GM21786 (cell line): ENCODE measurements around the gene CPNE7.
"Not testable (repeated sequence)": the region's sequence is repeated elsewhere in the genome, so short reads cannot be mapped to it uniquely, and the experiment has no call there.

Experiments
- ATAC-seq: cut with Tn5 transposase; IDR thresholded peaks from one replicate; pipeline ENCODE4 v1.9.1; 2021; ENCODE audit not compliant: unreplicated experiment

The CPNE7 gene

DNA sequence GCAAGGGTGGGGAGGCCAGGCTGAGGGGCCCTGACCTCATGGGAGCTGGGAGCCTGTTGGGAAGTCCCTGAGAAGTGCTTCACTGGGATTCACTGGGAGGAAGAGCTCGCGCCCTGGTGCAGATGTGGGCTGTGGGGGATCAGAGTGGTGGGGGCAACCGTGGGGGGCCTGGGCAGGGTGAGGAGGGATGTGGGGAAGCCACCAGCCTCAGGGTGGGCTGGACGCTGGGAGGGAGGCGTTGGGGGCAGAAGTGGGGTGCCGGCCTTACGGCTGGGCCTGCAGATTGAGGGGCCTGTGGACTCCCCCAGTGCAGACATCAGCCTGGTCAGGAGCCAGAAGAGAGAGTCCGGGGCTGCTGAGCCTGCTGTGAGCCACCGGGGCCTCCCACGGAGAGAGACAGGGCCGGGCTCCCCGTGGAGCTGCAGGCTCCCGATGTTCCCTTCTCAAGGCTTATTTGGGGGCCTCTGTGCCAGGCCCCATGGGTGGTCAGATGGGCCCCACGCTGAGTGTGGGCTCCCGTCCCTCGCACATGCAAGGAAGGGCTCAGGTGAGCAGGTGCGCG, 45.7 kb downstream of the CPNE7 start:
- ATAC-seq, result no peak

DNA sequence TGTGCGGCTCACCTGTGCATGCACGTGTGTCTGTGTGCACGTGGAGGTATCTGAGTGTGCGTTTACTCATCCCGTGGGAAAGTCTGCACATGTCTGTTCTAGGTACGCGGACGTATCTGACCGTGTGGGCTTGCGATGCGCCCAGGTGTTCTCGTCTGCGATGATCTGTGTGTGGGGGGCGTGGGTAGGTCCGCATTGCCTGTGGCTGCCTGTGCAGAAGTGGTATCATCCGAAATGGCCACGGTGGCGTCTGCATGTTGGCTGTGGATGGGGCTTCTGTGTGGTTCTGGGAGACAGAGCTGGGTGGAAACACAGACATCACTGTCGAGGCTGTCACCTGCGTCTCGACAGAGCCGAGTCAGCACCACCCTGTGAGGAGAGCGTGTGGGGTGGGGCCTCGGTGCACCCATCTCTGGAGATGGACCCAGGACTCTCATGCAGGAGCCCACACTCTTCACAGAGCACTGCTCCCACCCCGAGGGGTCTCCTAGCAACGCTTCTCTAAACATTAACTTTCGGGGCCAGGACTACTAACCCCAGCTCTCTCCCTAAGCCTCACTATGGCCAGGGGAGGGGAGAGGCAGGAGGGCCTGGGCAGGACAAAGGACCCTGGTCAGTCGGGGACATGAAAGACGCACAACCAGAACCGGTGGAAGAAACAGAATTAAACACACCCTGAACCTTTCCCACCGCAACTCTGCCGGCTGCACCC, 46.3 kb downstream of the CPNE7 start:
- ATAC-seq, result no peak

DNA sequence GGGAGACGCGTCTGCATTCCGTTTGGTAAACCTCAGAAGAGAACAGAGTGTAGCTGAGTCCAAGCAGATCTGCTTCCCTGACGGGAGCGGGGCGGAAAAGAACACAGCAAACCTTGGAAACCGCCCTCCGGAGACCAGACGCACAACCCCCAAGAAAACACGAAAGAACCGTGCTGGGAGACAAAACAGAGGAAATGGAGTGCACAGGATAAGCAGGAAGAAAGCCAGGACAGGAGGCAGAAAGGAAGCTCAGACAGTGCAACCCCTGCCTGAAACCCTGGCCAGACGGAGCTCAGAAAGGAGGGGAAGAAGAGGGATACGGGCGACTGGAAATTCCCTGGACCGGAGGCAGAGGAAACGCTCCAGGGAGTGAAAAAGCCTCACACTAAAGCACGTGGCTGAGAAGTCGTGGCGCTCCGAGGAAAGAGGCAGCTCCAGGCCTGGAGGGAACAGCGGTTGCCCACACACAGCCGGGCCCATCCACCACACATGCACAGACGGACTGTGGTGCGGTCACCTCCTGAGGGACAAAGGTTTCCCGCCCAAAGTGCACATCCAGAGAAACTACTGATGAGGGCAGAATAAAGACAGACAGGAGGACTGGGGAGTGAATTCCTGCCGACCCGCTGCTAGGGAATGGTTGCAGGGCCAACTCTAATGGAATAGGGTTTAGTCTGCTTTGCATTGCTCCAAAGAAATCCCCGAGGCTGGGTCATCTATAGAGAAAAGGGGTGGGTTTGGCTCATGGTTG, 48.1 kb downstream of the CPNE7 start:
- no peak for ATAC-seq

DNA sequence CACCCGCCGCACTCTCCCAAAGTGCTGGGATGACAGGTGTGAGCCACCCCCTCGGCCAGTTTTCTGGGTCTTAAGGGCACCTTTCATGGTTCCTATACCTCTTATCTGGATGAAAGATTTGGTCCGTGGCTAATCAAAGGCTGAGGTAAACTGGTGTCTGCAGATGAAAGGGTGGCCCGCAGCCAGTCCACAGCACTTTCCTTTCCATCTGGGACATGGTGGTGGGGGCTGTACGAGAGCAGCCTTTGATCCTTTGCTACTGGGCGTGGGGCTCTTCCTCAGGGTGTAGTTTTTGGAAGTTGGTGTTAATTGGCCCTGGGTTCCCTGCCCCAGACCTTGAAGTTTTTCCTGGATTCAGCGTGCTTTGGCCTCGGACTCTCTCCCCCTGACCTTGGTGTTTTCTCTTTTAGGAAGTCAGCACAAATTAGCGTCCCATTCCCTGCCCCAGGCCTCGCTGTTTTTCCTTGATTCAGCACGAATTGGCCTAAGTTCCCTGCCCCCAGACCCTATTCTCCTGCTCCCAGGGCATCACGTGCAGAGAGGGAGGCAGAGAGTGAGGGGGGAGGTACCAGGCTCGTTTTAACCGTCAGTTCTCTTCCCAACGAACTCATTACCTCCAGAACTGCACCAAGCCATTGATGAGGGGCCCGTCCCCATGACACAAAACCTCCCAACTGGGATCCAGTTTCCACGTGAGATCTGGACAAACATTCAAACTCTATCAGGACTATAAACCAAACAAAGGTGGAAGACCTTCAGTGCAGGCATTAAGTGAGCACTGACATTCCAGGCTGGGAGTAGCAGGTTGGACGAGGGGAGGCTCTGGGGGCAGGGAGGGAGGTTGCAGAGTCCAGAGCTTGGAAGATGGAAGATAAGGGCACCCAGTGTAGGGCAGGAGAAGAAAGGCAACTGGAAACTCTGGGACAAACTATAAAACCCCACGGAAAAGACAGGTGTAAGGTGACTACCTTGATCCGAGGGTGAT, 49.5 kb downstream of the CPNE7 start:
- ATAC-seq, result no peak

DNA sequence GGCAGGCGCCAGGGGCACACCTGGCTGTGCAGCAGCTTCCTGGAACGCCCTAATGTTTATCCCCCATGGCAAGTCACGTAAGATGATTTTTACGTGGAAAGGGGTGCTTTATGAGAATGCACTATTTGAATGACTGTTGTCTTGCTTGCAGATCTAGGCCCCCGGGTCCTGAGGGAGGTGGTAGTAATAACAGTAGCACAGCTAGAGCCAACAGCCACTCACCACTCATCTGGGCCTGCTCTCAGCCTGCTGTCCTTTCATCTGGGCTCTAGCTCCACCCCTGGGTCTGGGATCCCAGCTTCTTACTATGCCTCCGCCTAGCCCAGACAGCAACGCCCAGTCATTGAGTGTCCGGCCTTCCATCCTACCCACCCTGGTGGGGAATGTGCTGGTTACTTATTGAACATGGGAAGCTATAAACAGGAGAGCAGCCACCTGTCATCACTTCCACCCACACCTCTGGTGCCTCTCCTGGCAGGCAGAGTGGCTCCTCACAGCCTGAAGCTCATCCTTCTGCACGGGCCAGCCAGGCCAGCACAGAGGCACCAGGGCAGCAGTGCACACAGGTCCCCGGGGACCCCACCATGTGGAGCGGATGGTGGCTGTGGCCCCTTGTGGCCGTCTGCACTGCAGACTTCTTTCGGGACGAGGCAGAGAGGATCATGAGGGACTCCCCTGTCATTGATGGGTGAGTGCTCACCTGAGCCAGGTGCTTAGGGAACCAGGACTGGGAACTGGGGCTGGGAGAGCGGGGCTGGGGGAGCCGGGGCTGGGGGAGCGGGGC, 54.5 kb downstream of the CPNE7 start:
- ATAC-seq, result no peak

DNA sequence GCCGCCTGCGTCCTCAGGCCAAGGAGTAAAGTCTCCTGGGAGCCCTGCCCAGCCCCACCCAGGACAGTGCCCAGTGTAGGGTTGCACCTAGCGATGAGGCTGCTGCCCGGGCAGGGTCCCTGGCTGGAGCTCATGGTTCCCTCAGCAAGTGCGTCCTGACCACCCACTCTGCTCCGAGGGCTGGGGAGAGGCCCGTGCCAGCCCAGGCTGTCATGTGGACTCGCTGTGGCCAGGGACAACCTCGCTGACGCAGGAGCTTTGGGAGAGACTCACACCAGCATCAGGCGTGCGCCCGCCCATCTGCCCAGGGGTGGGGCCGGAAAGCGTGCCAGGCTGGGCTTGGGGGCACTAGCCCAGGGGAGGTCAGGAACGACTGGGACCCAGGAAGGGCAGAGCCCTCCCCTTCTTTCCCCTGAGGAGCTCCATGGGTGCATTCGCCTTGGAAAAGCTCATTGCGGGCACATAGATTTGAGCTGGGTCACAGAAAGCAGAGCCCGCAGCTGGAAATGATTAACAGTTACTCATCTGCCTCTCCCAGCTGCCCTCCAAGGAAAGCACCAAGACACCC, 57.6 kb downstream of the CPNE7 start:
- no peak for ATAC-seq

DNA sequence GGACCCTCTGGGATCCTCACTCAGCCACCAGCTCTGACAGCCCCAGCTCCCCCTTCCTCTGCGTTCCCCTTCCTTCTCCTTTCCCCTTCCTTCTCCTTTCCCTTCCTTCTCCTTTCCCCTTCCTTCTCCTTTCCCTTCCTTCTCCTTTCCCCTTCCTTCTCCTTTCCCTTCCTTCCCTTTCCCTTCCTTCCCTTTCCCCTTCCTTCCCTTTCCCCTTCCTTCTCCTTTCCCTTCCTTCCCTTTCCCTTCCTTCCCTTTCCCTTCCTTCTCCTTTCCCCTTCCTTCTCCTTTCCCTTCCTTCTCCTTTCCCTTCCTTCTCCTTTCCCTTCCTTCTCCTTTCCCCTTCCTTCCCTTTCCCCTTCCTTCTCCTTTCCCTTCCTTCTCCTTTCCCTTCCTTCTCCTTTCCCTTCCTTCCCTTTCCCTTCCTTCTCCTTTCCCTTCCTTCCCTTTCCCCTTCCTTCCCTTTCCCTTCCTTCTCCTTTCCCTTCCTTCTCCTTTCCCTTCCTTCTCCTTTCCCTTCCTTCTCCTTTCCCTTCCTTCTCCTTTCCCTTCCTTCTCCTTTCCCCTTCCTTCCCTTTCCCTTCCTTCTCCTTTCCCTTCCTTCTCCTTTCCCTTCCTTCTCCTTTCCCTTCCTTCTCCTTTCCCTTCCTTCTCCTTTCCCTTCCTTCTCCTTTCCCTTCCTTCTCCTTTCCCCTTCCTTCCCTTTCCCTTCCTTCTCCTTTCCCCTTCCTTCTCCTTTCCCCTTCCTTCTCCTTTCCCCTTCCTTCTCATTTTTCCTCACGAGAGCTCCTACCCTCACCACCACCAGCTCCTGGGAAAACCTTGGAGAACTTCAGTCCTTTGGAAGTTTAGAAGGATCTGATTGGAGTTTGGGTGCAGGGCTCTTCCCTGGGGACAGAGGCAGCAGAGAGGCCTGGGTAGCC, 59.2 kb downstream of the CPNE7 start:
- ATAC-seq, result not testable (repeated sequence)

DNA sequence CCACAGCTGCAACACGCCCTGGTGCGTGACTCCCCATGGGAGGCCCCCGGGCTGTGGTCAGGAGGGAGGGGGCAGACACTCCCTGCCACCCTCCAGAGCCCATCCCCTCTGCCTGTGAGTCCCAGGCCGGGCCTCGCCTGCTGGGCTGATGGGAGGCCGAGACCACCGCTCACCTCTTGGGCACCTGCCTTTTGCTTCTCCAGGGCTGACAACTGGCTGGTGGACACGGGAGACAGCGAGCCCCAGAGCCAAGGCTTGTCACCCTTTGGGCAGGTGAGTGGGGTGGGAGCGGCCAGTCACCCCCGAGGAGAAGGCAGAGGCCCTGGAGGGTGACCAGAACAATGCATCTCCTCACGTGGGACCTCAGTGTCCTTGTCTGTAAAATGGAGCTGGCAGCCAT, 61.1 kb downstream of the CPNE7 start:
- no peak for ATAC-seq

DNA sequence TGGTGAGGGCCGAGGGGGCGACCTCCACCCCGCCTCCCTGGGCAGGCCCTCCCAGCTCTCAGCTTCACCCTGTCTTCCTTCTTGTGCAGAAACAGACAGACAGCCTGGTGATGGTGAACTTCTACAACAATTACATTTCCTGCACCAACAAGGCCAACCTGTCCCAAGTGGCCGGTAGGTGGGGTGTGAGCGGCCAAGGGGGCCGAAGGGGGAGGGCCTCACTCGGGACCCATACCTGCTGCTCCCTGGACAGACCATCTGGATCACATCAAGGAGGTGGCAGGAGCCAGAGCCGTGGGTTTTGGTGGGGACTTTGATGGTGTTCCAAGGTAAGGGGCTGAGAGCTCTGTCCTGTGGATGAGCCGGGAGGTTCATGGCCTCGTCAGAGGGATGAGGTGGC, 61.8 kb downstream of the CPNE7 start:
- no peak for ATAC-seq

DNA sequence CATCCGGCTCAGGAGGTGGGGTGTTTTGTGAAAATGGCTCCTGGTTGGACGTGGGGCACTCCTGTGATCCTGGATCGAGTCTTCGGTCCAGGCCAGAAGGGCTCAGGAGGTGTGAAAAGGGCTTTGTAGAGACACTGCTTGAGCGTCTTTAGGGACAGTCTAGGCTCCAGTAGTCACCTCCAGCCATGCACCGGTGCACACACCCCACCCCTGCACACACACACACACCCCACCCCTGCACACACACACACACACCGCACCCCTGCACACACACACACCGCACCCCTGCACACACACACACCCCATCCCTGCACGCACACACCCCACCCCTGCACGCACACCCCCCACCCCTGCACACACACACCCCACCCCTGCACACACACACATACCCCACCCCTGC, 62.9 kb downstream of the CPNE7 start:
- ATAC-seq, result no peak

DNA sequence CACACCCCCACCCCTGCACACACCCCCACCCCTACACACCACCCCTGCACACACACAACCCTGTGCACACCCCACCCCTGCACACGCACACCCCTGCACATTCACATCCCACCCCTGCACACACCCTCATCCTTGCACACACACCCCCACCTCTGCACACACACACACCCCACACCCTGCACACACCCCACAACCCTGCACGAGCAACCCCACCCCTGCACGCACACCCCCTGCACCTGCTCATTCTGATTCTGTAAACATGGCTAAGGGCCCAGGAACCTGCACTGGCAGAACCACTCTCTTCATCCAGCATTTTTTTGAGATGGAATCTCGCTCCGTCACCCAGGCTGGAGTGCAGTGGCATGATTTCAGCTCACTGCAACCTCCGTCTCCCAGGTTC, 63.8 kb downstream of the CPNE7 start:
- ATAC-seq, result no peak

DNA sequence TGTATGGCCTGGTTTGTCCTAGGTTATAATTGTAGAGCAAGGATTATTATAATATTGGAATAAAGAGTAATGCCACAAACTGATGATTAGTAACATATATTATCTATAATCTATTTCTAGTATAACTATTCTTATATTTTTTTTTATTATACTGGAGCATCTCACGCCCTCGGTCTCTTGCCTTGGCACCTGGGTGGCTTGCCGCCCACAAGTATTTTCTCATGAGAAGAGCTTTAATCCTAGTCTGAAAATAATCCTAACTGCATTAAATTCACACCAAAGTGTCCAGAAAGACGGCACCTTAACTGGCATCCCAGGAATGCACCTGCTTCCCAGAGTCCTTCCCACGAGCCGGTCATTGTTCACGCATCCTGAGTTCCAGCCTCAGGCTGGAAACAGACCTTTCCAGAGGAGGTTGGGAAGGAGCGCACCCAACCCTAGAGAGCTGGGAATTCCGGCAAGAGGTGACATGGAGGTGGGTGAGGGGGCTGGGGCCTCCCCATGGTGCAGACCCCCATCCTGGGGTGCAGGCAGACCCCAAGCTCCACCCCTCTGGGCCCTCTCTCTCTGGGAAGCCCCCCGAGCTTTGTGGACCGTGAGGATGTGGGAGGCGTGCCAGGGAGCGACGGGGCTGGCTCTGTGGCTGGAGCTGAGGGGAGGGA, 66.0 kb downstream of the CPNE7 start:
- no peak for ATAC-seq

DNA sequence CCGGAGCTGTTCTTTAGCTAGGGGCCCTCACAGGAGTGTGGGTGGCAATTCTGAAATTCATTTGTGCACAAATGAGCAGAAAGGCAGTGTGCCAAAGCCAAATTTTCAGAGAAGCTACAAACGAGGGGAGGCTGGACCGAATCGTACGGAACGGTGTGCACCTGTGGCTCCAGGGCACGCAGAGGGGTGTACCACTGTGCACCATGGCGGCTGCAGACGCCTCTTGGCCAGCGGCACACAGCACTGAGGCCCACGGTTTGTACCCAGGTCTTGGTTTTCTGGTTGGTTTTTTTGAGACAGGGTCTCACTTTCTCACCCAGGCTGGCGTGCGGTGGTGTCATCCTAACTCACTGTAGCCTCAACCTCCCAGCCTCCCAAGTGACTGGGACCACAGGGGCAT, 67.0 kb downstream of the CPNE7 start:
- ATAC-seq, result no peak

DNA sequence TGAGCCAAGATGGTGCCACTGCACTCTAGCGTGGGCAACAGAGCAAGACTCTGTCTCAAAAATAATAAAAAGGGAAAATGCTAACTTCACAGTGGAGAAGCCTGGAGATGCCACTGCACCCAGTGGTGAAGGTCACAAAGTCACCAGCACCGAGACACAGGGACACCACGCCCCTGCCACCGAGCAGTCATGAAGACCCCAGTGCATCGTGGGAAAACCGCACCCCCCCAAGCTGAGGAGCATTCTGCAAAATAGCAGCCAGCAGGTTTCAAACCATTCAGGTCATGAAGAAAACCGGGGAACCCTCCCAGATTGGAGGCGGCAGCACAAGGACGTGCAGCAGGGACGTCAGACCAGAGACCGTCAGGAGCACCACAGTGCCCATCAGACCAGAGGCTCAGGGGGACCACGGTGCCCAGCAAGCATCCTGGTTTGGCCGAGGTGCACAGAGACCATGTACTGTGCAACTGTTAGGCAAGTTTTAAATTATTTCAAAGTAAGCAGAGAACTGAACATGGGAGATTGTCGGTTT, 68.3 kb downstream of the CPNE7 start:
- no peak for ATAC-seq

DNA sequence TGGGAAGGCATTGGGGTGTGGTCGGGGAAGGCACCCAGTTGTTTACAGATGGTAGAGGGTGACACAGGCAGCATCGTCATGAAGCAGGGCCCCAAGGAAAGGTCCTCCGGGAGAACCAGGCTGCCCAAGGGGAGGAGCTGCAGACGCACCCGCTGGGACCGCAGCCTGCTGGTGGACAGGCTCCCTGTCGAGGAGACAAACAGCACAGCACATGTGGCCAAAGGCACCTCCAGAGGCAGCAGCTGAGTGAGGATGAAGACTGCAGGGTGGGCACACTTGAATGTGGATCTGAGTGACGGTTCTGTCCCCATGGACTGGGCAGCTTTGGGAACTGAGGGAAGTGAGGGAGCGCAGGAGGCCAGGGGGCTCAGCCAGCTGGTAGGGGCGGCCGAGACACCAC, 69.6 kb downstream of the CPNE7 start:
- no peak for ATAC-seq

DNA sequence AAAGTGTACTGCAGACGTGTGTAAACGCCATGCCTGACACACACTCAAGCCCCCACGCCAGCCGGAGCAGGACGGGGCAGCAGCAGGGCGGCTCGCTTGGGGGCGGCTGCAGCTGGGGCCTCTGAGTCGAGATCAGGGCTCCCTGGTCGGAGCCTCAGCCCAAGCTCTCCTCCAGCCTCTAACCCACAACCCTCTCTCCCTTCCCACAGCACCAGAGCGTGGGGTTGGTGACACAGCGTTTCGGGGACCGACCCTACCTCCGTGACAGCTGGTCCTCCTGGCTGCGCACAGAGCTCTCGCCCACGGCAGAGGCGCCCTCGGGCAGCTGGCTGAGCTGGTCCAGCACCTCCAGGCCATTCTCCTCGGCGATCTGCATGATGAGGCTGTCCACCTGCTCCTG, 70.7 kb downstream of the CPNE7 start:
- no peak for ATAC-seq
